ENCODE data around the gene PPP2R2B.
"Not testable (repeated sequence)": the region's sequence is repeated elsewhere in the genome, so short reads cannot be mapped to it uniquely, and the experiment has no call there.

Gene PPP2R2B

DNA sequence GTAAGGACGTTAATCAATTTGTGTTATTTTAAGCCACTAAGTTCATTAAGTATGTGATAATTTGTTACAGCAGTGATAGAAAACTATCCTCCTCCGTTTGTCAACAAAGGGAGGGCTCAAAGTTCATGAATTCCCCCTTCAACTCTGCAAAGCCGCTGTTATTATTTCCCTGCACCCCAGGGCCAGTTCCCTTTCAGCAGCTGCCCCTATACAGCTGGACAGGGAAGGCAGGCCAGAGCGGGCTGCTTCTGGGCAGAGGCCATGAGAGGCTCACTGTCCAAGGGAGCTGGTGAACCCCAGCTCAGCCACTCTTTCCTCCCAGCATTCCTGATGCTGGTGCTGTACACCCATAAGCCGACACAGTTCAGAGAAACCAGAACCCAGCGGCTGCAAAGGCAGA is 260.1 kb downstream of the PPP2R2B start:
- Mint-ChIP-seq H3K9me3 (peaks cover 20% of the 10 kb centered on the region), H3K36me3 (ENCODE audit: low read depth) (no peaks in the 10 kb centered on the region), H3K27ac (no peak overlapping the region), H3K4me3 (no peak overlapping the region), H3K4me1 (peaks cover 5% of the 10 kb centered on the region), H3K27me3 (ENCODE audit: low read depth, poor library complexity) (peaks cover 6% of the 10 kb centered on the region)
- DNase-seq: no peak
- TF ChIP-seq, protein P1, sequence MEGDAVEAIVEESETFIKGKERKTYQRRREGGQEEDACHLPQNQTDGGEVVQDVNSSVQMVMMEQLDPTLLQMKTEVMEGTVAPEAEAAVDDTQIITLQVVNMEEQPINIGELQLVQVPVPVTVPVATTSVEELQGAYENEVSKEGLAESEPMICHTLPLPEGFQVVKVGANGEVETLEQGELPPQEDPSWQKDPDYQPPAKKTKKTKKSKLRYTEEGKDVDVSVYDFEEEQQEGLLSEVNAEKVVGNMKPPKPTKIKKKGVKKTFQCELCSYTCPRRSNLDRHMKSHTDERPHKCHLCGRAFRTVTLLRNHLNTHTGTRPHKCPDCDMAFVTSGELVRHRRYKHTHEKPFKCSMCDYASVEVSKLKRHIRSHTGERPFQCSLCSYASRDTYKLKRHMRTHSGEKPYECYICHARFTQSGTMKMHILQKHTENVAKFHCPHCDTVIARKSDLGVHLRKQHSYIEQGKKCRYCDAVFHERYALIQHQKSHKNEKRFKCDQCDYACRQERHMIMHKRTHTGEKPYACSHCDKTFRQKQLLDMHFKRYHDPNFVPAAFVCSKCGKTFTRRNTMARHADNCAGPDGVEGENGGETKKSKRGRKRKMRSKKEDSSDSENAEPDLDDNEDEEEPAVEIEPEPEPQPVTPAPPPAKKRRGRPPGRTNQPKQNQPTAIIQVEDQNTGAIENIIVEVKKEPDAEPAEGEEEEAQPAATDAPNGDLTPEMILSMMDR (IDR thresholded peaks at IDR 0.05): no peak

- H3K9me3 Mint-ChIP-seq: peaks cover 15% of the 10 kb centered on the region
- H3K27me3 Mint-ChIP-seq (ENCODE audit: low read depth, poor library complexity); H3K4me3 Mint-ChIP-seq; H3K36me3 Mint-ChIP-seq (ENCODE audit: low read depth); H3K4me1 Mint-ChIP-seq; DNase-seq; H3K27ac Mint-ChIP-seq: not testable (repeated sequence)
These were observed 268.8 kb downstream of the PPP2R2B start for GRCh38 chr5:146609731-146610130.

- no peak overlapping the region for H3K27ac Mint-ChIP-seq
- TF ChIP-seq, protein P1 (IDR thresholded peaks at IDR 0.05): no peak
These were observed 270.8 kb downstream of the PPP2R2B start for GRCh38 chr5:146607659-146608332.

DNA sequence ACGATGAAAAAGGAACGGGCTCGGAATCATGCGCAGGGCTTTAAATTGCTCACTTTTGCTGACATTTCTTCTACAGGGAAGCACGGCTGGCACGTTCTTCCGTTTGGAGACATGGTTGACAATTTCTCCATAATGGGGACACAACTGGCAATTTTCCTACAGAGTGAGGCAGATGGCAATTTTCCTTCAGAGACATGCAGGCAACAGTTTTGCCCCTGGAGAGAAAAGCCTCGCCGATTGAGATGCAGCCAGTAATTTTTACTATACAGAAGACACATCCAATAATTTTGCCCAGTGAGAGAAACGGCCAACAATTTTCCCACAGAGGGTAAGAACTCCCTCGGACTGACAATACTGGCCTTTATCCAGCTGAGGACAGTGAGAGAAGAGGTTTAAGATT is 271.7 kb downstream of the PPP2R2B start:
- peaks cover 15% of the 10 kb centered on the region for H3K9me3 Mint-ChIP-seq
- peaks cover 4% of the 10 kb centered on the region for H3K36me3 Mint-ChIP-seq (ENCODE audit: low read depth)
- TF ChIP-seq, protein P1 (IDR thresholded peaks at IDR 0.05): no peak
- no peak overlapping the region for H3K4me3 Mint-ChIP-seq
- peaks cover 8% of the 10 kb centered on the region for H3K27me3 Mint-ChIP-seq (ENCODE audit: low read depth, poor library complexity)
- no peak overlapping the region for H3K27ac Mint-ChIP-seq
- H3K4me1 Mint-ChIP-seq: peaks cover 7% of the 10 kb centered on the region
- DNase-seq: no peak

More at GRCh38 chr5:146607659-146608332, 270.8 kb downstream of the PPP2R2B start:
- no peak for DNase-seq
- no peak overlapping the region for H3K4me3 Mint-ChIP-seq
- peaks cover 7% of the 10 kb centered on the region for H3K4me1 Mint-ChIP-seq
- H3K36me3 Mint-ChIP-seq (ENCODE audit: low read depth): peaks cover 4% of the 10 kb centered on the region
- H3K27me3 Mint-ChIP-seq (ENCODE audit: low read depth, poor library complexity): peaks cover 8% of the 10 kb centered on the region
- peaks cover 15% of the 10 kb centered on the region for H3K9me3 Mint-ChIP-seq

DNA sequence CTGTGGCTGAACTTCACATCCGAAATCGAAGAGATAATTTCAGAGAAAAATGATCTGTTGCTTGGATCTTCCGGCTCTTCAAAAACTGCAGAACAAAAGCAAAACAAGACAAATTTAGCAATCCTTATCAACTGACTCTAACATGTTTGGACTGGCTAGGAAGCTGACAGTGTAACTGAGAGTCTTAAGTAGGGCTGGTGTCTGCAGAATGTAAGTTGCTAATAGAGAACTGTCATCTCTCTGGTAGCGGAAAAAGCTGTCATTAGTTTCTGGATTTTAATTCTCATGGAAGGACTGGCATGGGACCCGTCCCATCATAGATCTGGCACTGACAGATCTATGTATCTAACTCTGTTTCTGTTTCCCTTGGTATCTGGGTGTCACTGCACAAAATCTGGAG is 278.2 kb downstream of the PPP2R2B start:
- H3K4me3 Mint-ChIP-seq: no peak overlapping the region
- H3K36me3 Mint-ChIP-seq (ENCODE audit: low read depth): no peaks in the 10 kb centered on the region
- peaks cover 4% of the 10 kb centered on the region for H3K27me3 Mint-ChIP-seq (ENCODE audit: low read depth, poor library complexity)
- no peak overlapping the region for H3K27ac Mint-ChIP-seq
- no peak for DNase-seq
- no peaks in the 10 kb centered on the region for H3K9me3 Mint-ChIP-seq
- no peaks in the 10 kb centered on the region for H3K4me1 Mint-ChIP-seq
- TF ChIP-seq, protein P1 (IDR thresholded peaks at IDR 0.05): no peak

GRCh38 chr5:146599261-146599660 is 279.3 kb downstream of the PPP2R2B start:
- DNase-seq: no peak
- no peaks in the 10 kb centered on the region for H3K36me3 Mint-ChIP-seq (ENCODE audit: low read depth)
- no peak overlapping the region for H3K27ac Mint-ChIP-seq

More at GRCh38 chr5:146599261-146599660, 279.3 kb downstream of the PPP2R2B start:
- Mint-ChIP-seq H3K9me3 (no peaks in the 10 kb centered on the region), H3K27me3 (ENCODE audit: low read depth, poor library complexity) (no peaks in the 10 kb centered on the region), H3K4me3 (no peak overlapping the region), H3K4me1 (no peaks in the 10 kb centered on the region)
- TF ChIP-seq, protein P1 (IDR thresholded peaks at IDR 0.05): no peak

Data from nephron progenitor cell (in vitro differentiated cells).